G401.6 (cell line): ENCODE results near the gene OR6S1.
A peak's percentile ranks its signal among the peaks of the same experiment; 100 is the strongest.
"Not testable (repeated sequence)": the region's sequence is repeated elsewhere in the genome, so short reads cannot be mapped to it uniquely, and the experiment has no call there.

ENCODE experiments used
- FAIRE-seq: peaks from 2 replicates; lab custom pipeline; 2012; peaks lifted over from hg19 to GRCh38; lab: Jason Lieb, UNC

OR6S1 gene

GRCh38 chr14:20610002-20610765 lies 31.3 kb downstream of the OR6S1 start:
- FAIRE-seq: no peak

- FAIRE-seq: peak; percentile 70
These were observed 32.1 kb downstream of the OR6S1 start for GRCh38 chr14:20609215-20610001.

GRCh38 chr14:20608383-20609110 lies 32.9 kb downstream of the OR6S1 start:
- FAIRE-seq: no peak

- no peak for FAIRE-seq
These were observed 33.9 kb downstream of the OR6S1 start for GRCh38 chr14:20607617-20608016.

GRCh38 chr14:20606902-20607242 lies 34.6 kb downstream of the OR6S1 start:
- FAIRE-seq: no peak

GRCh38 chr14:20606190-20606901 lies 35.1 kb downstream of the OR6S1 start:
- FAIRE-seq: no peak

GRCh38 chr14:20603813-20604690 lies 37.4 kb downstream of the OR6S1 start:
- no peak for FAIRE-seq

GRCh38 chr14:20602583-20602982 lies 38.9 kb downstream of the OR6S1 start:
- no peak for FAIRE-seq

- no peak for FAIRE-seq
These were observed 40.0 kb downstream of the OR6S1 start for GRCh38 chr14:20601522-20601921.

GRCh38 chr14:20597108-20597507 lies 44.4 kb downstream of the OR6S1 start:
- no peak for FAIRE-seq

GRCh38 chr14:20595726-20596125 lies 45.8 kb downstream of the OR6S1 start:
- FAIRE-seq: not testable (repeated sequence)

- FAIRE-seq: no peak
These were observed 48.9 kb downstream of the OR6S1 start for GRCh38 chr14:20592574-20592973.

GRCh38 chr14:20591235-20591634 lies 50.3 kb downstream of the OR6S1 start, which contains the start of gene RNASE12:
RNASE12 (minus strand) TSS chr14:20591376; CDS start chr14:20590723, 653 bp downstream.
- no peak for FAIRE-seq
